HCT116 (cell line): ENCODE data around the gene SHH. TPM values are rescaled to one million over a fixed set of nuclear protein-coding genes. Genes with fewer than 3 reads are reported as not detected.

Source experiments
- ATAC-seq: fragments of 200-7000 bp; cut with Tn5 transposase; 2 replicates; pipeline ENCODE4 v1.9.1; 2020; ENCODE audit warnings: mild to moderate bottlenecking, moderate library complexity
- BruUV-seq: library from RNA; stranded (reverse); fragments of 400-500 nt; replicated peaks from 2 replicates; lab custom pipeline; 2021; lab: Mats Ljungman, UMichigan
- CTCF ChIA-PET: fragments of 300-600 bp; sonication (Branson Sonifier 250); formaldehyde crosslinking; loops from one replicate; lab custom pipeline; 2021; ENCODE audit warnings: antibody characterized with exemption; lab: Charles Lee
- POLR2A ChIA-PET: fragments of 300-600, 350-600 bp; sonication (Branson Sonifier 250); formaldehyde crosslinking; loops from one replicate; lab custom pipeline; 2021; ENCODE audit warnings: antibody characterized with exemption; lab: Charles Lee
- RAD21 ChIA-PET, 2 experiments: fragments of 300-600 bp; sonication (Branson Sonifier 250); formaldehyde crosslinking; loops; one replicate each; lab custom pipeline; 2023; ENCODE audit warnings: low total read pairs in 2 of 2; ENCODE audit not compliant: uncharacterized antibody in 2 of 2, unreplicated experiment in 2 of 2, low non-redundant PET in 1 of 2; lab: Charles Lee
- DNase-seq: peaks from one replicate; pipeline ENCODE4 v3.0.0-alpha.2; 2010; ENCODE audit warnings: low read depth, low spot score
- H2AFZ ChIP-seq: fragments of 200-600 bp; shearing (Covaris generic), sonication (generic); 2 replicates; pipeline ENCODE4 v1.6.1; 2017; ENCODE audit warnings: low read depth, mixed run types, mixed read lengths, antibody characterized with exemption, low read length; ENCODE audit not compliant: poor library complexity, severe bottlenecking
- H3K27ac ChIP-seq: 2 replicates; pipeline ENCODE4 v1.5.1; 2012; ENCODE audit warnings: low read depth, low read length
- H3K27me3 ChIP-seq: fragments of 200-600 bp; sonication (generic); 2 replicates; pipeline ENCODE4 v1.6.1; 2016; ENCODE audit warnings: mixed run types, low read length, mixed read lengths; ENCODE audit not compliant: insufficient read depth
- H3K36me3 ChIP-seq, 2 experiments: fragments of 200-500 bp in 1 of 2; fragments of 200-600 bp in 1 of 2; sonication (Bioruptor generic) in 1 of 2; sonication (generic) in 1 of 2; 2 replicates each; pipeline versions ENCODE4 v1.5.1 to v1.6.1; 2014 to 2016; ENCODE audit warnings: low read length in 2 of 2, inconsistent platforms in 1 of 2, mixed read lengths in 1 of 2, mixed run types in 1 of 2; ENCODE audit not compliant: insufficient read depth in 2 of 2, control insufficient read depth in 1 of 2
- H3K4me1 ChIP-seq, 2 experiments: fragments of 200-600 bp in 1 of 2; sonication (generic) in 1 of 2; 2 replicates each; pipeline versions ENCODE4 v1.5.1 to v1.6.1; 2012 to 2017; ENCODE audit warnings: low read length in 2 of 2, inconsistent platforms in 1 of 2, mild to moderate bottlenecking in 1 of 2, mixed read lengths in 1 of 2, mixed run types in 1 of 2, moderate library complexity in 1 of 2; ENCODE audit not compliant: insufficient read depth in 2 of 2, control insufficient read depth in 1 of 2
- H3K4me2 ChIP-seq: fragments of 200-600 bp; sonication (generic); 2 replicates; pipeline ENCODE4 v1.6.1; 2017; ENCODE audit warnings: mixed run types, low read length, mixed read lengths
- H3K4me3 ChIP-seq, 2 experiments: fragments of 200-600 bp in 1 of 2; sonication (generic) in 1 of 2; replicated peaks in 1 of 2; 2 replicates each; pipeline ENCODE4 v1.5.1; 2011 to 2016; ENCODE audit warnings: low read length in 2 of 2, control low read depth in 1 of 2, low read depth in 1 of 2, mild to moderate bottlenecking in 1 of 2, mixed read lengths in 1 of 2, mixed run types in 1 of 2
- H3K79me2 ChIP-seq: fragments of 200-600 bp; sonication (generic); 2 replicates; pipeline ENCODE4 v1.6.1; 2017; ENCODE audit warnings: mild to moderate bottlenecking, mixed run types, low read length, moderate library complexity, mixed read lengths; ENCODE audit not compliant: insufficient read depth
- H3K9ac ChIP-seq: fragments of 200-600 bp; sonication (generic); 2 replicates; pipeline ENCODE4 v1.6.1; 2016; ENCODE audit warnings: low read length, mixed read lengths
- H3K9me2 ChIP-seq: fragments of 200-600 bp; sonication (generic), shearing (Covaris generic); 2 replicates; pipeline ENCODE4 v1.6.1; 2017; ENCODE audit warnings: mixed run types, mild to moderate bottlenecking, moderate library complexity; ENCODE audit not compliant: insufficient read depth
- H3K9me3 ChIP-seq, 2 experiments: fragments of 200-500 bp in 1 of 2; fragments of 200-600 bp in 1 of 2; sonication (Bioruptor generic) in 1 of 2; sonication (generic) in 1 of 2; 2 replicates each; pipeline ENCODE4 v1.6.1; 2014 to 2017; ENCODE audit warnings: low read length in 2 of 2, mixed read lengths in 2 of 2, inconsistent platforms in 1 of 2, low read depth in 1 of 2, mild to moderate bottlenecking in 1 of 2, mixed run types in 1 of 2, moderate library complexity in 1 of 2; ENCODE audit not compliant: control insufficient read depth in 1 of 2, insufficient read depth in 1 of 2
- H4K20me1 ChIP-seq: fragments of 200-600 bp; sonication (generic), shearing (Covaris generic); 2 replicates; pipeline ENCODE4 v1.6.1; 2017; ENCODE audit warnings: mixed run types, mild to moderate bottlenecking, moderate library complexity; ENCODE audit not compliant: insufficient read depth
- CEBPB ChIP-seq: IDR thresholded peaks from 2 replicates; pipeline ENCODE4 v1.6.1; 2012; ENCODE audit warnings: low read depth
- EGR1 ChIP-seq: IDR thresholded peaks from 2 replicates; pipeline ENCODE4 v1.6.1; 2012; ENCODE audit warnings: low read depth
- EZH2phosphoT487 ChIP-seq: fragments of 200-600 bp; IDR thresholded peaks from 2 replicates; pipeline ENCODE4 v1.6.1; 2018; ENCODE audit warnings: antibody characterized with exemption, borderline replicate concordance
- JUND ChIP-seq: IDR thresholded peaks from 2 replicates; pipeline ENCODE4 v1.6.1; 2012
- POLR2A ChIP-seq: IDR thresholded peaks from 2 replicates; pipeline ENCODE4 v1.7.0; 2011; ENCODE audit warnings: borderline replicate concordance; ENCODE audit not compliant: insufficient read depth, insufficient read length; ENCODE audit errors: extremely low read depth
- POLR2AphosphoS5 ChIP-seq: IDR thresholded peaks from 2 replicates; pipeline ENCODE4 v1.6.1; 2011; ENCODE audit warnings: mild to moderate bottlenecking, low read depth, low read length, moderate library complexity
- RAD21 ChIP-seq: IDR thresholded peaks from 2 replicates; pipeline ENCODE4 v1.6.1; 2012; ENCODE audit warnings: low read depth, mild to moderate bottlenecking
- SIN3A ChIP-seq: IDR thresholded peaks from 2 replicates; pipeline ENCODE4 v1.6.1; 2012; ENCODE audit warnings: low read depth
- SP1 ChIP-seq: IDR thresholded peaks from 2 replicates; pipeline ENCODE4 v1.6.1; 2012; ENCODE audit warnings: low read depth
- ZFX ChIP-seq: fragments of 450-650 bp; IDR thresholded peaks from 2 replicates; pipeline ENCODE4 v1.6.1; 2017
- intact Hi-C: fragments of 100-400 bp; cut with micrococcal nuclease; formaldehyde crosslinking; loops from 2 replicates; pipeline ENCODE4 v1.10.0; 2022
- total RNA-seq: library from RNA; stranded (reverse); gene quantifications from one replicate; pipeline ENCODE4 v1.2.1, GENCODE V29; 2021; ENCODE audit not compliant: unreplicated experiment
- TF ChIP-seq, protein P1 (sequence below): IDR thresholded peaks from 2 replicates; pipeline ENCODE4 v1.6.1; 2012
- TF ChIP-seq, protein P2 (sequence below), 3 experiments: fragments of 200-600 bp in 1 of 3; sonication (generic) in 1 of 3; IDR thresholded peaks in 2 of 3; conservative IDR thresholded peaks in 1 of 3; 2 replicates each; pipeline ENCODE4 v1.5.1; 2012 to 2017; ENCODE audit warnings: low read depth in 2 of 3, low read length in 2 of 3, antibody characterized with exemption in 1 of 3, borderline replicate concordance in 1 of 3, control low read depth in 1 of 3, mild to moderate bottlenecking in 1 of 3, mixed read lengths in 1 of 3, mixed run types in 1 of 3, moderate library complexity in 1 of 3; ENCODE audit not compliant: insufficient read depth in 1 of 3

SHH gene
- total RNA-seq, 1 experiment from 2014 or later, result 0.32 TPM

GRCh38 chr7:155805826-155806095 lies 6.5 kb downstream of the SHH start (continued):
- TF ChIP-seq EGR1, result no peak
- TF ChIP-seq SP1, result no peak
- no peak for TF ChIP-seq EZH2phosphoT487
- TF ChIP-seq RAD21, result no peak
- TF ChIP-seq SIN3A, result no peak
- no peak for TF ChIP-seq JUND
- TF ChIP-seq POLR2AphosphoS5, result no peak
- no peak for TF ChIP-seq POLR2A
- TF ChIP-seq CEBPB, result no peak
- TF ChIP-seq ZFX, result no peak
- TF ChIP-seq, protein P1, sequence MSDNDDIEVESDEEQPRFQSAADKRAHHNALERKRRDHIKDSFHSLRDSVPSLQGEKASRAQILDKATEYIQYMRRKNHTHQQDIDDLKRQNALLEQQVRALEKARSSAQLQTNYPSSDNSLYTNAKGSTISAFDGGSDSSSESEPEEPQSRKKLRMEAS, result no peak

DNA sequence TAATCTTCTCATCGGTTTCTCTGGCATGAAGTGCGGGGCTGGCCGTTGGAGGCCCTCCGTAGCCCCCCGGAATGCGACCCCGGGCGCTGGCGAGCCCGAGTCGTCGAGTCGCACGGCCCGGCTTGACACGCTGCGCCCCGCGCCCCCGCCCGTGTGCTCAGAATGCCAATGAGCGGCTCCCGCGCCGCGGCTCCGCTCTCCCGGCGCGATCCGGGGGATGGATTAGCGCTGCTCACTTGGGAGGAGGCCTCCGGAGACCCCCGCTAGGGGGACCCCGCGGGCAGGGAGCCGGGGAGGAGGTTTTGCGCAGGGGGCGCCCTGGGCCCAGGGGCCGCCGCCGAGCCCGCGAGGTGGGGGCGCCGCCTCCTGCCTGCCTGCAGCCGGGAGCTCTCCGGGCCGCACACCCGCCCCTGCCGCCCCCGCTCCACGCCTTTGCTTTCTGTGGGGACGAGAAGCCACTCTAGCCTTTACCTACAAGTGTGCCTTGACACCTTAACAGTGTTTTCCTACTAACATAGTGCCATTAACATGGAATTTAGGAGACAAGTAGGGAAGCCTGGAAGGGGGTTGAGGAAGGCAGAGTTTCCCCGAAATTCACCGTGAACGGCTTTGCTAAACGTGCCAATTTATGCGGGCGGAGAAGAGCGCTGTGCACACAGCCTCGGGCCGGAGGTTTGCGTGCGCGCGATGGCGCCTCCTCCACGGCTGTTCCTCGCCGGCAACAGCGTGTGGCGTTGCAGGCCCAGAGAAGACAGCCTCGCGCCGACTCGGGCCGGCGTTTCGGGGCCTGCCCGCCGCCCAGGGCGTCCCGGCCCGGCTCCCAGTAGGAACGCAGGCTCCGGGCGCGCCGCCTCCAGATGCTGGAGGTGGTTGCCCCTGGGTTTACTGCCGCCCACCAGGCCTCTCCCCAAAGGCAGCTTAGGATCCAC lies 7.1 kb downstream of the SHH start:
- Histone ChIP-seq H3K9ac (no peak overlapping the region), H3K27me3 (no peaks in the 10 kb centered on the region), H3K79me2 (no peaks in the 10 kb centered on the region), H2AFZ (peak overlapping the region; percentile 82), H3K27ac (peak overlapping the region; percentile 19; the same call in 1 of the 2 replicates), H3K4me2 (peak overlapping the region; percentile 82), H3K4me3 (peak overlapping the region; percentile 9 to 53), H3K9me3 (no peaks in the 10 kb centered on the region), H3K36me3 (no peaks in the 10 kb centered on the region), H3K4me1 (peaks cover 5 to 22% of the 10 kb centered on the region in 2 experiments; a peak in 3 of 4 replicates), H4K20me1 (no peaks in the 10 kb centered on the region), H3K9me2 (no peaks in the 10 kb centered on the region)
- BruUV-seq, result no TSS peak
- TF ChIP-seq, protein P2, sequence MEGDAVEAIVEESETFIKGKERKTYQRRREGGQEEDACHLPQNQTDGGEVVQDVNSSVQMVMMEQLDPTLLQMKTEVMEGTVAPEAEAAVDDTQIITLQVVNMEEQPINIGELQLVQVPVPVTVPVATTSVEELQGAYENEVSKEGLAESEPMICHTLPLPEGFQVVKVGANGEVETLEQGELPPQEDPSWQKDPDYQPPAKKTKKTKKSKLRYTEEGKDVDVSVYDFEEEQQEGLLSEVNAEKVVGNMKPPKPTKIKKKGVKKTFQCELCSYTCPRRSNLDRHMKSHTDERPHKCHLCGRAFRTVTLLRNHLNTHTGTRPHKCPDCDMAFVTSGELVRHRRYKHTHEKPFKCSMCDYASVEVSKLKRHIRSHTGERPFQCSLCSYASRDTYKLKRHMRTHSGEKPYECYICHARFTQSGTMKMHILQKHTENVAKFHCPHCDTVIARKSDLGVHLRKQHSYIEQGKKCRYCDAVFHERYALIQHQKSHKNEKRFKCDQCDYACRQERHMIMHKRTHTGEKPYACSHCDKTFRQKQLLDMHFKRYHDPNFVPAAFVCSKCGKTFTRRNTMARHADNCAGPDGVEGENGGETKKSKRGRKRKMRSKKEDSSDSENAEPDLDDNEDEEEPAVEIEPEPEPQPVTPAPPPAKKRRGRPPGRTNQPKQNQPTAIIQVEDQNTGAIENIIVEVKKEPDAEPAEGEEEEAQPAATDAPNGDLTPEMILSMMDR (IDR thresholded peaks at IDR 0.05 in 2 of 3, conservative IDR thresholded peaks at IDR 0.05 in 1 of 3; ENCODE audit: borderline replicate concordance in 1 of 3, insufficient read depth in 1 of 3, low read depth in 2 of 3, low read length in 2 of 3), result peak; percentile 61 to 86 (median 72)
- peak; percentile 70 for TF ChIP-seq RAD21
- TF ChIP-seq CEBPB, result no peak
- ChIA-PET CTCF (no interaction called here), POLR2A (no interaction called here), RAD21 (no interaction called here)
- intact Hi-C loops, result no loop called here
- peak; percentile 78 for ATAC-seq
- no peak for DNase-seq
